Peyer's patch (tissue), 4 donors: ENCODE results near the gene DOCK2. TPM values are rescaled to one million over a fixed set of nuclear protein-coding genes. Genes with fewer than 3 reads are reported as not detected.

Source experiments
- DNase-seq, 3 donors: peaks; one replicate each; pipeline ENCODE4 v3.0.0-alpha.2; 2017 to 2019
- H3K27ac ChIP-seq, 4 donors: fragments of 200-600 bp; sonication (generic); one replicate each; pipeline ENCODE4 v1.5.1; 2016 to 2019
- H3K27me3 ChIP-seq, 2 donors: fragments of 200-600 bp; sonication (generic); one replicate each; pipeline ENCODE4 v1.5.1; 2019
- H3K36me3 ChIP-seq, 3 donors: fragments of 200-600 bp; sonication (generic); one replicate each; pipeline ENCODE4 v1.5.1; 2016 to 2019
- H3K4me1 ChIP-seq, 4 donors: fragments of 200-600 bp; sonication (generic); one replicate each; pipeline ENCODE4 v1.5.1; 2016 to 2019
- H3K4me3 ChIP-seq, 4 donors: fragments of 200-600 bp; sonication (generic); 1 replicate in 3 of 4; 2 replicates in 1 of 4; pipeline ENCODE4 v1.5.1; 2016 to 2019; ENCODE audit warnings: mild to moderate bottlenecking in 1 of 4
- H3K9me3 ChIP-seq, 4 donors: fragments of 200-600 bp; sonication (generic); one replicate each; pipeline ENCODE4 v1.5.1; 2016 to 2019; ENCODE audit warnings: mild to moderate bottlenecking in 1 of 4
- CTCF ChIP-seq, 6 experiments: fragments of 450-650 bp in 4 of 6; fragments of 200-600 bp in 2 of 6; sonication (generic) in 1 of 6; IDR thresholded peaks; one replicate each; pipeline ENCODE4 v1.5.1; 2017 to 2019; ENCODE audit warnings: antibody characterized with exemption in 6 of 6, mild to moderate bottlenecking in 3 of 6, moderate library complexity in 1 of 6
- POLR2A ChIP-seq, 2 donors: fragments of 450-650 bp; IDR thresholded peaks; one replicate each; pipeline ENCODE4 v1.5.1; 2017; ENCODE audit warnings: antibody characterized with exemption in 2 of 2, mild to moderate bottlenecking in 2 of 2, moderate library complexity in 2 of 2
- total RNA-seq, 4 donors: library from RNA; depleted of rRNA; stranded (reverse); fragments of >200 nt; gene quantifications; one replicate each; pipeline ENCODE4 v1.1.0, GENCODE V29; 2016

DOCK2 gene
- total RNA-seq, 4 donors from 2014 or later, result 13.8 to 200 (median 17.8) TPM

- Histone ChIP-seq H3K36me3 (no peaks in the 10 kb centered on the region), H3K4me1 (no peaks in the 10 kb centered on the region), H3K4me3 (no peak overlapping the region), H3K27me3 (no peaks in the 10 kb centered on the region), H3K27ac (no peak overlapping the region), H3K9me3 (no peaks in the 10 kb centered on the region)
- TF ChIP-seq CTCF (IDR thresholded peaks at IDR 0.05), result no peak
- DNase-seq, result no peak
Measured at GRCh38 chr5:170117736-170118135, 480.7 kb downstream of the DOCK2 start.

GRCh38 chr5:170120576-170120975, 483.5 kb downstream of the DOCK2 start:
- no peaks in the 10 kb centered on the region for H3K36me3 ChIP-seq
- DNase-seq, result no peak
- no peak overlapping the region for H3K4me3 ChIP-seq
- no peak overlapping the region for H3K27ac ChIP-seq
- no peaks in the 10 kb centered on the region for H3K4me1 ChIP-seq
- no peaks in the 10 kb centered on the region for H3K9me3 ChIP-seq
- TF ChIP-seq POLR2A (IDR thresholded peaks at IDR 0.05), result no peak
- no peak for TF ChIP-seq CTCF (IDR thresholded peaks at IDR 0.05)
- no peaks in the 10 kb centered on the region for H3K27me3 ChIP-seq

GRCh38 chr5:170121321-170121720, 484.2 kb downstream of the DOCK2 start:
- Histone ChIP-seq H3K9me3 (no peaks in the 10 kb centered on the region), H3K27me3 (no peaks in the 10 kb centered on the region), H3K4me1 (no peaks in the 10 kb centered on the region), H3K36me3 (no peaks in the 10 kb centered on the region), H3K27ac (no peak overlapping the region), H3K4me3 (no peak overlapping the region)
- DNase-seq, result no peak
- TF ChIP-seq POLR2A (IDR thresholded peaks at IDR 0.05) (no peak), CTCF (IDR thresholded peaks at IDR 0.05) (no peak)

GRCh38 chr5:170126061-170126460, 489.0 kb downstream of the DOCK2 start:
- no peaks in the 10 kb centered on the region for H3K27me3 ChIP-seq
- H3K4me3 ChIP-seq, result no peak overlapping the region
- H3K9me3 ChIP-seq, result no peaks in the 10 kb centered on the region
- H3K27ac ChIP-seq, result no peak overlapping the region
- TF ChIP-seq POLR2A (IDR thresholded peaks at IDR 0.05) (no peak), CTCF (IDR thresholded peaks at IDR 0.05) (no peak)
- H3K36me3 ChIP-seq, result no peaks in the 10 kb centered on the region
- no peak for DNase-seq
- H3K4me1 ChIP-seq, result no peaks in the 10 kb centered on the region

GRCh38 chr5:170126626-170127025, 489.6 kb downstream of the DOCK2 start:
- Histone ChIP-seq H3K27ac (no peak overlapping the region), H3K36me3 (no peaks in the 10 kb centered on the region), H3K4me1 (no peaks in the 10 kb centered on the region), H3K4me3 (no peak overlapping the region), H3K27me3 (no peaks in the 10 kb centered on the region), H3K9me3 (no peaks in the 10 kb centered on the region)
- DNase-seq, result no peak
- no peak for TF ChIP-seq CTCF (IDR thresholded peaks at IDR 0.05)

GRCh38 chr5:170131235-170131634, 494.2 kb downstream of the DOCK2 start:
- Histone ChIP-seq H3K9me3 (no peaks in the 10 kb centered on the region), H3K4me3 (no peak overlapping the region), H3K27me3 (no peaks in the 10 kb centered on the region), H3K36me3 (no peaks in the 10 kb centered on the region), H3K4me1 (no peaks in the 10 kb centered on the region), H3K27ac (no peak overlapping the region)
- TF ChIP-seq CTCF (IDR thresholded peaks at IDR 0.05) (no peak), POLR2A (IDR thresholded peaks at IDR 0.05) (no peak)
- DNase-seq, result no peak
